NT2/D1 (cell line): ENCODE data around the gene MMP24.
"Not testable (repeated sequence)": the region's sequence is repeated elsewhere in the genome, so short reads cannot be mapped to it uniquely, and the experiment has no call there.

ENCODE experiments used
- DNase-seq: peaks from one replicate; pipeline ENCODE4 v3.0.0-alpha.2; 2011; ENCODE audit warnings: low read depth, low spot score
- H3K27me3 ChIP-seq: 2 replicates; pipeline ENCODE4 v1.6.0; 2011; ENCODE audit warnings: mild to moderate bottlenecking; ENCODE audit not compliant: insufficient read length, insufficient read depth
- H3K36me3 ChIP-seq: 2 replicates; pipeline ENCODE4 v1.6.1; 2011; ENCODE audit warnings: mild to moderate bottlenecking, low read length, mixed read lengths; ENCODE audit not compliant: insufficient read depth, insufficient read length
- H3K4me1 ChIP-seq: 2 replicates; pipeline ENCODE4 v1.5.1; 2011; ENCODE audit not compliant: insufficient read depth, insufficient read length
- H3K4me3 ChIP-seq: 2 replicates; pipeline ENCODE4 v1.5.1; 2011; ENCODE audit warnings: low read depth; ENCODE audit not compliant: insufficient read length
- H3K9ac ChIP-seq: 2 replicates; pipeline ENCODE4 v1.6.0; 2011; ENCODE audit warnings: low read depth; ENCODE audit not compliant: insufficient read length
- H3K9me3 ChIP-seq: 2 replicates; pipeline ENCODE4 v1.5.1; 2011; ENCODE audit warnings: mild to moderate bottlenecking, low read length; ENCODE audit not compliant: insufficient read depth
- SUZ12 ChIP-seq: IDR thresholded peaks from 2 replicates; pipeline ENCODE4 v1.6.1; 2011; ENCODE audit not compliant: insufficient read length, insufficient read depth; ENCODE audit errors: extremely low read depth
- YY1 ChIP-seq: IDR thresholded peaks from 2 replicates; pipeline ENCODE4 v1.6.1; 2011; ENCODE audit not compliant: insufficient read length, insufficient read depth
- ZNF274 ChIP-seq: IDR thresholded peaks from 2 replicates; pipeline ENCODE4 v1.6.1; 2011; ENCODE audit warnings: mild to moderate bottlenecking, low read depth, low read length

MMP24 gene

GRCh38 chr20:35307666-35308653 is 81.5 kb downstream of the MMP24 start:
- Histone ChIP-seq H3K4me1 (peaks cover 7% of the 10 kb centered on the region), H3K9me3 (no peaks in the 10 kb centered on the region), H3K9ac (no peak overlapping the region), H3K36me3 (peaks cover 37% of the 10 kb centered on the region), H3K27me3 (no peaks in the 10 kb centered on the region), H3K4me3 (no peak overlapping the region)
- TF ChIP-seq YY1 (no peak), SUZ12 (no peak), ZNF274 (no peak)
- no peak for DNase-seq

DNA sequence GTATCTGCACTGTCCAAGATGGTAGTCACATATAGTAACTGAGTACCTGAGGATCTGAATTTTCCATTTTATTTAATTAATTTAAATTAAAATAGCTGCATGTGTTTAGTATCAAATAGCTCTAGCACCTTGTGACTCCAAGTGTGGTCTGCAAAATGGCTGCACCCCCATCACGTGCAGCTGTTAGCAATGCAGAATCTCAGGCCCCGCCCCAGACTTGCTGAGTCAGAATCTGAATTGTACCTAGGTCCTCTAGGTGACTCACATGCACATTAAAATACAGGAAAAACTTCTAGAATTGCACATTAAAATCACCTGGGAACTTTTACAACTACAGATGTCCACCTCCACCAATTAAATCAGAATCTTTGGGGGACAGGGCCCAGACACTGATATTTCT is 84.9 kb downstream of the MMP24 start:
- H3K4me1 ChIP-seq, result peaks cover 4% of the 10 kb centered on the region

GRCh38 chr20:35311822-35312221 is 85.3 kb downstream of the MMP24 start:
- Histone ChIP-seq H3K4me1 (peaks cover under 1% of the 10 kb centered on the region), H3K9me3 (no peaks in the 10 kb centered on the region), H3K9ac (no peak overlapping the region), H3K27me3 (no peaks in the 10 kb centered on the region), H3K36me3 (peaks cover 17% of the 10 kb centered on the region), H3K4me3 (no peak overlapping the region)
- no peak for TF ChIP-seq SUZ12
- no peak for TF ChIP-seq YY1
- TF ChIP-seq ZNF274, result no peak
- DNase-seq, result no peak

More for the DNA sequence above, 84.9 kb downstream of the MMP24 start:
- Histone ChIP-seq H3K4me3 (no peak overlapping the region), H3K27me3 (no peaks in the 10 kb centered on the region), H3K9ac (no peak overlapping the region), H3K36me3 (peaks cover 20% of the 10 kb centered on the region), H3K9me3 (no peaks in the 10 kb centered on the region)
- DNase-seq, result no peak
- no peak for TF ChIP-seq ZNF274
- no peak for TF ChIP-seq YY1

GRCh38 chr20:35312318-35312717 is 85.8 kb downstream of the MMP24 start:
- no peak for TF ChIP-seq YY1
- no peak for TF ChIP-seq SUZ12
- TF ChIP-seq ZNF274, result no peak
- H3K9me3 ChIP-seq, result no peaks in the 10 kb centered on the region
- peaks cover 17% of the 10 kb centered on the region for H3K36me3 ChIP-seq
- peak; percentile 30 for DNase-seq
- H3K27me3 ChIP-seq, result no peaks in the 10 kb centered on the region
- no peak overlapping the region for H3K9ac ChIP-seq
- H3K4me1 ChIP-seq, result no peaks in the 10 kb centered on the region
- no peak overlapping the region for H3K4me3 ChIP-seq

DNA sequence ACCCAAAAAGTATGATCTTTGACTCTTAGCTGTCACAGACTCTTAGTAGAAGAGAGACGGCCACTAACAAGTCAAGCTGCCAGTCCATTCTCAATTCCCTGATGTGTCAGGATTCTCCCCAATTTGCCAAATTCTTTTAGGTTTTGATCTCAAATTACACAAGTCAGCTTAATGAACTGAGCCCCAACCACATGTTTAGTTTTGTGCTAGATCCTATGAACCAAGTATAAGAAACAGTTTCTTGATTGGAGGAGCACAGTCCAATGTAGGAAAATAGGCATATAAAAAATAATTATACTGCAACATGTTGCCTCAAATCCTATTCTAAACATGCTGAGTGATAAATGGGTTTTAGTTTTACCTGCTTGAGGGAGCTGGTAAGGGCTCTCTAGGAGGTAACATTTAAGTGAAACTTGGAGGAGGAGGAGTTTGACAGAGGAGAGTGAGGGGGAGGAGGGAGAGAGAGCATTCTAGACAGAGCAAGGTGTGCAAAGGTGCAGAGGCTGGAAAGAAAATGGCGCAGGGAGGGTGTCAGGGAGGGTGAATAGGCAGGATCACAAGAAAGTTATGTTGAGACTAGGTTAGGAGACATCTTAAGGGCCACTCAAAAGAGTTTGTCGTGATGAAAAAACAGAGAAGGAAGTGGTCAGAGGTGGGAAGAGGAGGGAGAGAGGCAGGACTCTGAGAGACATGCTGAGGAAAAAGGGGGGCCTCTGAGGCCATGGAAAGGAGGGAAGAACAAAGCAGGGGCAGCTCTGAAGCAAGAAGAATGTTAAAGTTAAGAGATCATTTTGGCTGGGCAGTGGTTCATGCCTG is 88.5 kb downstream of the MMP24 start:
- Histone ChIP-seq H3K4me3 (no peak overlapping the region), H3K9ac (no peak overlapping the region), H3K9me3 (no peaks in the 10 kb centered on the region), H3K4me1 (no peaks in the 10 kb centered on the region), H3K27me3 (no peaks in the 10 kb centered on the region), H3K36me3 (peaks cover 5% of the 10 kb centered on the region)
- TF ChIP-seq SUZ12 (no peak), YY1 (no peak)
- DNase-seq, result no peak

GRCh38 chr20:35315632-35316020 is 89.1 kb downstream of the MMP24 start:
- not testable (repeated sequence) for H3K4me1 ChIP-seq, H3K9ac ChIP-seq

GRCh38 chr20:35316086-35316485 is 89.6 kb downstream of the MMP24 start:
- Histone ChIP-seq H3K4me1 (peaks cover 5% of the 10 kb centered on the region), H3K27me3 (no peaks in the 10 kb centered on the region), H3K4me3 (no peak overlapping the region), H3K9ac (no peak overlapping the region), H3K36me3 (peaks cover 4% of the 10 kb centered on the region), H3K9me3 (no peaks in the 10 kb centered on the region)
- no peak for DNase-seq
- TF ChIP-seq YY1 (no peak), SUZ12 (no peak), ZNF274 (no peak)

More at GRCh38 chr20:35315632-35316020, 89.1 kb downstream of the MMP24 start:
- not testable (repeated sequence) for H3K27me3 ChIP-seq, H3K36me3 ChIP-seq, H3K9me3 ChIP-seq, DNase-seq, H3K4me3 ChIP-seq
